LHCN-M2 (cell line): ENCODE data around the gene STUB1. TPM values are rescaled to one million over a fixed set of nuclear protein-coding genes. Genes with fewer than 3 reads are reported as not detected.

Experiments used
- DNase-seq: peaks from one replicate; pipeline ENCODE4 v3.0.0-alpha.2; 2012; ENCODE audit warnings: low read depth
- total RNA-seq: library from RNA; depleted of rRNA; stranded (reverse); fragments of >200 nt; gene quantifications from 2 replicates; pipeline ENCODE4 v1.2.3, GENCODE V29; 2014

The STUB1 gene
- total RNA-seq, 1 experiment from 2014 or later = 287 TPM

DNA sequence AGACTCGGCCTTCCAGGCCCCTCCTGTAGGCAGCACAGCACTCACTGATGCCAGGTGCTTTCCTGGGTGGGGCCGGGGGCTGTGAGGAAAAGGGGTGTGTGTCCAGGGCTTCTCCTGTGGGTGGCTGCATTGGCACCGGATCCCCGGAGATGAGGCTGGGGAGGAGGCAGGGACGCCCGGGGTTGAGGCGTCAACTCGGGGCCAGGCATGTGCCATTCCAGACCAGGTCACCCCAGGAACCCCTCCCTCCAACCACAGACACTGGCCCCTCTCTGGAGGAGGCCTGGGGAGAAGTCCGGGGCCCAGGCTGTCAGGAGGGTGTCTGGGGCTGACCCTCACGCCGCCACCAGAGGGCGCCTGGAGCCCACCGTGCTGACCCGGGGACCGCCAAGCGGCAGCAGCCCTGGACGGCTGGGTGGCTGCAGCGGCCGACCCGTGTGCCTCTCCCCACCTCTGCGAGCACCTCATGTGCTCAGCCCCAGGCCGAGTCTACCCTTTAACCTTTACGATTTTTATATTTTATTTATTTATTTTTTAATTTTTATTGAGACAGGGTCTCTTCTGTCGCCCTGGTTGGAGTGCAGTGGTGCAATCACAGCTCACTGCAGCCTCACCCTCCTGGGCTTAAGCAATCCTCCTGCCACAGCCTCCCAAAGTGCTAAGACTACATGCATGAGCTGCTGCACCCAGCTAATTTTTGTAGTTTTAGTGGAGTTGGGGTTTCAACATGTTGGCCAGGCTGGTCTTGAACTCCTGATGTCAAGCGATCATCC, 31.5 kb downstream of the STUB1 start:
- peak; percentile 60 for DNase-seq

GRCh38 chr16:712740-713250, 32.6 kb downstream of the STUB1 start:
- DNase-seq = peak; percentile 99

DNA sequence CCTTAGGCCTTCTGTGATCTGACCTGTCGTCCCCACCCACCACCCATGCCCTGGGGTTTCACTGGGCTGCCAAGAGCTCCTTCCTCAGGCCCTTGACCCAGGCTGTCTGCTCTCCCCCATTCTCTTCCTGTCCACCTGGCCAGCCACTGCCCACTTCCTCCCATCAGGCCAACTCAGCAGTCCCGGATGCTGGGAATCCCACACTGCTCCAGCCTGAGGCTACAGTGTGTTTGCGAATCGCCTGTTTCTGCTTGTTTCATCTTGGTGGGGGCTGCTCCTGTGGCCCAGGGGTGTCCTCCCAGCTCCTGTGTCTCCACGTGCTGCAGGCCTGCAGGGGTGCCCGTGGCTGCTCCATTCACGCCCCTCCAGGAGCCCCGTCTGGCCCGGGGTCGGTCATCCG, 33.9 kb downstream of the STUB1 start:
- DNase-seq = no peak

- DNase-seq = peak; percentile 76
Observed at GRCh38 chr16:714558-715476, 34.6 kb downstream of the STUB1 start, which contains the start of gene METRN. METRN (plus strand) TSS chr16:715118; CDS start chr16:715290, 172 bp downstream.

DNA sequence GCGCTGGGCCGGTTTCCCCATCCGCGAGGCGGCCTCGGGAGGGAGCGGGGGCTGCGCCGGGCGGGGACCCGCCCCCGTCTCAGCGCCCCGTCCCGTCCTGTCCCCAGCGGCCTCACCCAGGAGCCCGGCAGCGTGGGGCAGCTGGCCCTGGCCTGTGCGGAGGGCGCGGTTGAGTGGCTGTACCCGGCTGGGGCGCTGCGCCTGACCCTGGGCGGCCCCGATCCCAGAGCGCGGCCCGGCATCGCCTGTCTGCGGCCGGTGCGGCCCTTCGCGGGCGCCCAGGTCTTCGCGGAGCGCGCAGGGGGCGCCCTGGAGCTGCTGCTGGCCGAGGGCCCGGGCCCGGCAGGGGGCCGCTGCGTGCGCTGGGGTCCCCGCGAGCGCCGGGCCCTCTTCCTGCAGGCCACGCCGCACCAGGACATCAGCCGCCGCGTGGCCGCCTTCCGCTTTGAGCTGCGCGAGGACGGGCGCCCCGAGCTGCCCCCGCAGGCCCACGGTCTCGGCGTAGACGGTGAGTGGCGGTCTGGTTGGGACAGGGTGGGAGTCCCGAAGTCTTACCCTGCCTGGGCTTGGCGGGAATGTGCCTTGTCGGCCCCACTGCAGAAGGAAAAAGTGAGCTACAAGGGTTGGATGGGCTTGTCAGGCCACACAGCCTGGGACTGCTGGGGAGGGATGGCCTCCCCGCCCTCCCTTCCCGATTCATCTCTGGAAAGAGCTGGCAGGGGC, 35.4 kb downstream of the STUB1 start:
- no peak for DNase-seq

GRCh38 chr16:716200-716568, 36.0 kb downstream of the STUB1 start:
- no peak for DNase-seq

- DNase-seq = no peak
Observed at GRCh38 chr16:716768-717325, 36.6 kb downstream of the STUB1 start.

- no peak for DNase-seq
Observed at GRCh38 chr16:717450-718245, 37.4 kb downstream of the STUB1 start.

DNA sequence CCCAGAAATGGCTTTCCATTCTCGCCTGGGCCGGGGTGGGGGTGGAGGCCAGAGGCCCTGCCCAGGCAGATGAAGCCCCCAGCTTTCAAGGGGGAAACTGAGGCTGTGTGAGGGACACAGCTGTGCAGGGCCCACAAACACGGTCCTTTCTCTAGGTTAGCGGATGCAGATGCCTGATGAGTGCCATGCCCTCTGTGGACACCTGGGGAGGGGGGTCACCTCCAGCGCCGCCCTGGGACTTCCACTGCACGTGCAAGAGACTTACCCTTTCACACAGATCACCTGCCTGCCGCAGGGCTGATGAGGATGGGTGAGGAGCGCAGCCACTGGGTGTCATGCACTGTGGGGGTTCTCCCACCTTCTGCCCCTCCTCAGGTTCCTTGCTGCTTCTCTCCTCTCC, 38.2 kb downstream of the STUB1 start:
- DNase-seq = no peak

DNA sequence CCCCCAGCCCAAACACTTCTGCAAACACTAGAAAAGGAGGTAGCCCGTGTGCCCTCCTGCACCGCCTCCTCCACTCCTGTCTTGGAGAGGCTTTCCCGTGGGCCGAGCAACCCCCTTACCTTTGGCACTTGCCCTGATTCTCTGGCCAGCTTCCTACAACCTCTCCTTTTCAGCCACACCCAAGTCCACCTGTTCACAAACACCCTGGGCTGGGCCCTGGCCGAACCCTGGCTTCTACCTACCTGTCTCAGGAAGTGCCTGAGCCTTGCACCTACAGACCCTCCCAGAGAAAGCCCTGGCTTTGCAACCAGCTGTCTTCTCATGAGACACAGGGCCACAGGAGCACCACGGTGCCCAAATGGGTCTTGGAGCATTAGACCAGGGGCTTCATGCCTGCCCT, 38.7 kb downstream of the STUB1 start:
- no peak for DNase-seq

- no peak for DNase-seq
Observed at GRCh38 chr16:719815-720446, 39.7 kb downstream of the STUB1 start.

- peak; percentile 79 for DNase-seq
Observed at GRCh38 chr16:720447-720989, 40.3 kb downstream of the STUB1 start.

- peak; percentile 64 for DNase-seq
Observed at GRCh38 chr16:720990-721764, 41.0 kb downstream of the STUB1 start, which contains the start of gene ANTKMT. ANTKMT (plus strand) TSS chr16:721146; CDS start chr16:721275, 129 bp downstream.

DNA sequence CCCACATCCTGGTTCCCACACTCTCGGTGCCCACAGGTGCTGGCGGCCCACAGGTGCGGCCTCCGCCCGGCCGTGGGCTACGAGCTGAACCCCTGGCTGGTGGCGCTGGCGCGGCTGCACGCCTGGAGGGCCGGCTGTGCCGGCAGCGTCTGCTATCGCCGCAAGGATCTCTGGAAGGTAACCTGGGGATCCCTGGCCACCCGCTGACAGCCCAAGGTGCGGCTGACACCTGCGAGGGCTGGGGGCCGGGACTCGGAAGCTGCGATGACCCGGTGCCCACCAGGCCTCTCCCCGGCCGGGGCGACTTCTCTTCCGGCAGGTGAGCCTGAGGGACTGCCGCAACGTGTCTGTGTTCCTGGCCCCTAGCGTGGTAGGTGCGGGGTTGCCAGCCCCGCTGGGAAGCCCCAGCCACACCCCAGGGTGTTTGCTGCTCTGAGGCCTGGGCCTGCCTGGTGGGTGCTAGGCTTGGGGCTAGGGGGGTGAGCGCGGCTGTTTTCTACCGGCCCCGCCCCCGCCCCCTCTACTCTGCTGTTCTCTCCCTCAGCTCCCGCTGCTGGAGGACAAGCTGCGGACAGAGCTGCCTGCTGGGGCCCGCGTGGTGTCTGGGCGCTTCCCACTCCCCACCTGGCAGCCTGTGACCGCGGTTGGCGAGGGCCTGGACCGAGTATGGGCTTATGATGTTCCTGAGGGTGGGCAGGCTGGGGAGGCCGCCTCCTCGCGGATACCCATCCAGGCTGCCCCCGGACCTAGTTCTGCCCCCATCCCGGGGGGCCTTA, 41.7 kb downstream of the STUB1 start:
- DNase-seq = no peak

- no peak for DNase-seq
Observed at GRCh38 chr16:722835-723633, 42.8 kb downstream of the STUB1 start.

GRCh38 chr16:723695-724094, 43.5 kb downstream of the STUB1 start:
- no peak for DNase-seq
